ENCODE data around the gene GIGYF1.

GIGYF1 gene

DNA sequence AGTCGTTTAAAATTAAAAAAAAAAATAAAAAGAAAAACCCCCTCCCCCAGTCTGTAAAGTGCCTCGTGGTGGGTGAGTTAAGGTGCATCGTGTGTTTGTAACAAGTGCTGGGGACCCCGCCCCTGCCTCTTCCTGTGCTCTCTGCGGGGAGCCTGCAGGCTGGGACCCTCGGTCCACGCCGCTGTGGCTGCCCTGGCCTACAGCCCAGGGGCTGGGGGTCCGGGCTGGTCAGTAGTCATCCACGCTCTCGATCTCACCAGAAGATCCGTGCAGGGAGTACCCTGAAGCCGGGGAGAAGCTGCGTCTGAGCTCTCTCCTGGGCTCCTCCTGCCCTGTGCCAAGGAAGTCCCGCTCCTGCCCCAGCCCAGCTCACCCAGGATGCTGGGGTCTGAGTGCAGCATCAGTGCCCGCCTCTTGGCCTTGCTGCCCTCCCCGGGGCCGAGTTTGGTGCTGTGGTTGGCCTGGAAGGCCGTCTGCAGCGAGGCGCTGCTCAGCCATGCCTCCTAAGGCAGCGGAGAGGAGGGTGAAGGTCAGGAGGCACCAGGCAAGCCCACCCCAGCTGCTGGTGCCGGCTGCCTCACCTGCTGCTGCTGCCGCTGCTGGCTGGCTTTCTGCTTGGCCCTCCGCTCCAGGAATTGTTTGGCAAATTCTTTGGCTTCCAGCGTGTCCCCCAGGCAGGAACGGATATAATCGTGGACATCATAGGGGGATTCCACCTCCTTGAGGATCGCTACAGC, 12.4 kb downstream of the GIGYF1 start:
- no peak for DNase-seq
- Histone ChIP-seq H3K4me2 (ENCODE audit: low read length) (no peak overlapping the region), H4K8ac (ENCODE audit: low read depth, low read length) (no peak overlapping the region), H3K4me3 (ENCODE audit: low read length) (no peak overlapping the region), H3K36me3 (ENCODE audit: control insufficient read depth, insufficient read depth, low read length) (peaks cover 20% of the 10 kb centered on the region), H3K27ac (ENCODE audit: low read depth, low read length) (no peak overlapping the region), H2BK5ac (ENCODE audit: low read length) (no peak overlapping the region), H3K79me2 (ENCODE audit: control insufficient read depth, insufficient read depth, low read length) (no peaks in the 10 kb centered on the region), H3K4me1 (ENCODE audit: control insufficient read depth, low read depth, low read length) (no peaks in the 10 kb centered on the region), H3K4ac (ENCODE audit: low read depth, low read length) (no peak overlapping the region), H3K9ac (ENCODE audit: low read length) (no peak overlapping the region), H3K79me1 (ENCODE audit: low read length) (peaks cover 2% of the 10 kb centered on the region), H3K23ac (ENCODE audit: low read length) (no peak overlapping the region), H3K56ac (ENCODE audit: low read length) (no peak overlapping the region), H2BK15ac (replicated peaks; ENCODE audit: low read depth) (no peak overlapping the region), H3K18ac (ENCODE audit: low read length) (no peak overlapping the region), H2BK120ac (ENCODE audit: low read depth, low read length) (no peak overlapping the region), H4K5ac (ENCODE audit: low read length) (no peak overlapping the region), H2AK5ac (ENCODE audit: low read length) (no peak overlapping the region), H3K27me3 (ENCODE audit: insufficient read depth, low read length, poor library complexity) (no peaks in the 10 kb centered on the region)
- WGBS (ENCODE audit: extremely low coverage, insufficient coverage, low lambda C conversion rate) = no CpG with 5 or more reads among the region's 29 CpGs

DNA sequence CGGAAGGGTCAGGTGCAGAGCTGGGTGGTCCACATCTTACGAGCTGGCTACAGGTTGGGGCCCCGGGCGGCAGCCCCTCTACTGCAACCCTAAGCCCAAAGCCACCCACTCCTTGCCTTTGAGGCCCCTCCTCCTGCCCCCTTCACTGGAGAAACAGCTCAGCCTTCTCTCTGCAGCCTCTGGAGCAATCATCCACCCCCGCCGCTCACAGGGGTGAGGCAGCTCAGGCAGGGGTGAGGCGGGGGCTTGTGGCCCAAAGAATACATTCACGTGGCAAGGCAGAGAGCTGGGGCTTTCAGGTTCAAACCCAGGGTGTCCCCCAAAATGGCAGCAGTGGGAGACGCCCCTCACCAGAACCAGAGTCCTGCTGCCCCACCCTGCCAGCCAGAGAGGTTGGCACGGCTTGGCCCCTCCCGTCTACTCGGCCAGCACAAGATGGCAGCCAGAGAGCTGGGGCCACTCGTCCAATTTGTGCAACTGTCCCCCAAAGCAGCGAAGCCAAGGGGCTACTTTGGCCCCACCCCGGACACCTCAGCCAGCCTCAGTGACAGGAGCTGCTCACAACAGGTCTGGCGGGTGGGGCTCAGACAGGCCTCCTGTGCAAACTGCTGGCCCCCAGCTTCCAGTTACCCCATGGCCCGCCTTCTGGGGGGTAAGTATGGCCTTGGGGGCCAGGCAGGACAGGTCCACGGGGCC, 13.3 kb downstream of the GIGYF1 start:
- no peak overlapping the region for H3K18ac ChIP-seq (ENCODE audit: low read length)
- no peak overlapping the region for H3K56ac ChIP-seq (ENCODE audit: low read length)
- WGBS (ENCODE audit: extremely low coverage, insufficient coverage, low lambda C conversion rate) = no CpG with 5 or more reads among the region's 18 CpGs
- no peaks in the 10 kb centered on the region for H3K27me3 ChIP-seq (ENCODE audit: insufficient read depth, low read length, poor library complexity)
- H3K79me1 ChIP-seq (ENCODE audit: low read length) = peaks cover 3% of the 10 kb centered on the region
- H3K79me2 ChIP-seq (ENCODE audit: control insufficient read depth, insufficient read depth, low read length) = no peaks in the 10 kb centered on the region
- no peak overlapping the region for H2AK5ac ChIP-seq (ENCODE audit: low read length)
- H3K4me3 ChIP-seq (ENCODE audit: low read length) = no peak overlapping the region
- H3K4ac ChIP-seq (ENCODE audit: low read depth, low read length) = no peak overlapping the region
- no peak overlapping the region for H3K9ac ChIP-seq (ENCODE audit: low read length)
- no peak overlapping the region for H4K5ac ChIP-seq (ENCODE audit: low read length)
- no peak overlapping the region for H2BK5ac ChIP-seq (ENCODE audit: low read length)
- peaks cover 19% of the 10 kb centered on the region for H3K36me3 ChIP-seq (ENCODE audit: control insufficient read depth, insufficient read depth, low read length)
- no peak overlapping the region for H2BK120ac ChIP-seq (ENCODE audit: low read depth, low read length)
- H4K8ac ChIP-seq (ENCODE audit: low read depth, low read length) = no peak overlapping the region
- H3K27ac ChIP-seq (ENCODE audit: low read depth, low read length) = no peak overlapping the region
- H3K23ac ChIP-seq (ENCODE audit: low read length) = no peak overlapping the region
- no peak overlapping the region for H2BK15ac ChIP-seq (replicated peaks; ENCODE audit: low read depth)
- no peaks in the 10 kb centered on the region for H3K4me1 ChIP-seq (ENCODE audit: control insufficient read depth, low read depth, low read length)
- no peak for DNase-seq
- H3K4me2 ChIP-seq (ENCODE audit: low read length) = no peak overlapping the region

DNA sequence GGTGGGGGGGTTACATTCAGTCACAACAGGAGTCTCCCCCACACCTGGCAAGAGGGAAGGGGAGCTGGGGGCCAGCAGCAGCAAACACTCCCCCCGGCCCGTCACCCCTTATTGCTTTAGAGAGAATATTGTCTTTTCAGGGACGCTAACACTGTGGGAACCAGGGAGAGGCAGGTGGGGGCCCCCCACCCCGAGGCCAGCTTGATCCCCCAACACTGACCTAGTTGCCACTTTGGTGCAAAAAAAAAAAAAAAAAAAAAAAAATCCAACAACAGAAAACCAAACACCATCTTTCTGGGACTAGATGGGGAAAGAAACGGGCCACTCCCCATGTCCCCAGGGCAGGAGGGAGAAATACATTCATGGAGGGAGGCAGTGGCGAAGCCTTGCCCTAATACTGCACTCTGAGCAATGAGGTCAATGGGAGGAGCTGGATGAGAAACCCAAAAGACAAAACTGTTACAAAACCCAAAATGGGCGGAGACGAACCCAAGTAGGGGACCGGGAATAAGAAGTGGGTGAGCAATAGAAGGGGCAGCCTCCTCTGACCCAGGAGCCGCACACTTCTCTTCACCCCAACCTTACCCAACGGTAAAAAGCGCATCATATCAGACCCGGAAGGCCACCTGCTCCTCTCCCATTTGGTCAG, 14.0 kb downstream of the GIGYF1 start:
- peaks cover 15% of the 10 kb centered on the region for H3K36me3 ChIP-seq (ENCODE audit: control insufficient read depth, insufficient read depth, low read length)
- no peak overlapping the region for H2BK120ac ChIP-seq (ENCODE audit: low read depth, low read length)
- no peak overlapping the region for H3K4me2 ChIP-seq (ENCODE audit: low read length)
- H3K4ac ChIP-seq (ENCODE audit: low read depth, low read length) = no peak overlapping the region
- H3K4me3 ChIP-seq (ENCODE audit: low read length) = no peak overlapping the region
- no CpG with 5 or more reads among the region's 13 CpGs for WGBS (ENCODE audit: extremely low coverage, insufficient coverage, low lambda C conversion rate)
- no peak overlapping the region for H3K56ac ChIP-seq (ENCODE audit: low read length)
- peaks cover 3% of the 10 kb centered on the region for H3K79me1 ChIP-seq (ENCODE audit: low read length)
- H3K79me2 ChIP-seq (ENCODE audit: control insufficient read depth, insufficient read depth, low read length) = no peaks in the 10 kb centered on the region
- H3K27me3 ChIP-seq (ENCODE audit: insufficient read depth, low read length, poor library complexity) = no peaks in the 10 kb centered on the region
- H4K5ac ChIP-seq (ENCODE audit: low read length) = no peak overlapping the region
- no peak overlapping the region for H3K23ac ChIP-seq (ENCODE audit: low read length)
- no peaks in the 10 kb centered on the region for H3K4me1 ChIP-seq (ENCODE audit: control insufficient read depth, low read depth, low read length)
- H2AK5ac ChIP-seq (ENCODE audit: low read length) = no peak overlapping the region
- no peak overlapping the region for H3K9ac ChIP-seq (ENCODE audit: low read length)
- no peak overlapping the region for H3K27ac ChIP-seq (ENCODE audit: low read depth, low read length)
- no peak overlapping the region for H2BK15ac ChIP-seq (replicated peaks; ENCODE audit: low read depth)
- no peak overlapping the region for H3K18ac ChIP-seq (ENCODE audit: low read length)
- H2BK5ac ChIP-seq (ENCODE audit: low read length) = no peak overlapping the region
- no peak for DNase-seq
- H4K8ac ChIP-seq (ENCODE audit: low read depth, low read length) = no peak overlapping the region

DNA sequence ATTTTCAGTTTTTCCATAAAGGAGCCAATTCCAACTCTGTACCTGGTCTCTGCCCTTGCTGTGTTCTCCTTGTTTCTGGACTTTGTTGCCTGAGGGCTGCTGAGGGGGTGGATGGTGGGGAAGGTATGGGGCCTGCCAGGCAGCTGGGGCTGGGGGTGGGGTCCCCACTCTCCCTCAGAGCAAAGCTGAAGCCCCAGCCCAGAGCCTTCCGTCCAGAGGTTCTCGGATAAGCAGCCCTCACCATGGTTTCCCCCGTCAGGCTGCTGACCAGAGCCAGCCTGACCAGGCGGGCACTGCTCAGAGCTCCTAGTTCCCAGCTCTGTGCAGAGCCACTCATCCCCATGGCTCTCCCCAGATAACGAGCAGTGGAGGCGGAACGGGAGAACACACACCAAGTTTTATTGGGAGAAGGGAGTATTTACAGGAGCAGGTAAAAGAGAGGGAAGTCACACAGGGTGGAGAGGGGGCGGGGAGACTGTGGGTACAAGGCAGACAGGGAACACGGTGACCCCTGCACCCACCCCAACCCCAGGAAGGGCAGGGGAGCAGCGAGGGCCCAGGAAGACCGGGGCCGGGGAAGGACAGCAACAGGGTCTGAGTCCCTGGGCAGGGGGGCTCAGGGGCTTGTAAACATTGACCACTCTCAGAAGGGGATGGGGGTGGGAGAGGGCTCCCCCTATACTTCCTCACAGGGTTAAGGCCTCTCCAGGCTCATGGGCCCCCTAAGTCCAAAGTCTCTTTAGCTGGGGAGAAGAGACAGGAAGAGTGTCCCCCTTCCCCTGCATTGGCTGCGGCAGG, 14.7 kb downstream of the GIGYF1 start:
- Histone ChIP-seq H4K5ac (ENCODE audit: low read length) (no peak overlapping the region), H3K36me3 (ENCODE audit: control insufficient read depth, insufficient read depth, low read length) (peaks cover 13% of the 10 kb centered on the region), H3K4ac (ENCODE audit: low read depth, low read length) (no peak overlapping the region), H3K4me1 (ENCODE audit: control insufficient read depth, low read depth, low read length) (no peaks in the 10 kb centered on the region), H3K56ac (ENCODE audit: low read length) (no peak overlapping the region), H3K9ac (ENCODE audit: low read length) (no peak overlapping the region), H2BK120ac (ENCODE audit: low read depth, low read length) (no peak overlapping the region), H3K79me1 (ENCODE audit: low read length) (peaks cover 5% of the 10 kb centered on the region), H3K23ac (ENCODE audit: low read length) (no peak overlapping the region), H3K27ac (ENCODE audit: low read depth, low read length) (no peak overlapping the region), H4K8ac (ENCODE audit: low read depth, low read length) (no peak overlapping the region), H3K4me3 (ENCODE audit: low read length) (no peak overlapping the region), H3K4me2 (ENCODE audit: low read length) (no peak overlapping the region), H3K18ac (ENCODE audit: low read length) (no peak overlapping the region), H3K79me2 (ENCODE audit: control insufficient read depth, insufficient read depth, low read length) (peaks cover 4% of the 10 kb centered on the region), H2BK15ac (replicated peaks; ENCODE audit: low read depth) (no peak overlapping the region), H2AK5ac (ENCODE audit: low read length) (no peak overlapping the region), H3K27me3 (ENCODE audit: insufficient read depth, low read length, poor library complexity) (no peaks in the 10 kb centered on the region), H2BK5ac (ENCODE audit: low read length) (no peak overlapping the region)
- no peak for DNase-seq
- no CpG with 5 or more reads among the region's 13 CpGs for WGBS (ENCODE audit: extremely low coverage, insufficient coverage, low lambda C conversion rate)

DNA sequence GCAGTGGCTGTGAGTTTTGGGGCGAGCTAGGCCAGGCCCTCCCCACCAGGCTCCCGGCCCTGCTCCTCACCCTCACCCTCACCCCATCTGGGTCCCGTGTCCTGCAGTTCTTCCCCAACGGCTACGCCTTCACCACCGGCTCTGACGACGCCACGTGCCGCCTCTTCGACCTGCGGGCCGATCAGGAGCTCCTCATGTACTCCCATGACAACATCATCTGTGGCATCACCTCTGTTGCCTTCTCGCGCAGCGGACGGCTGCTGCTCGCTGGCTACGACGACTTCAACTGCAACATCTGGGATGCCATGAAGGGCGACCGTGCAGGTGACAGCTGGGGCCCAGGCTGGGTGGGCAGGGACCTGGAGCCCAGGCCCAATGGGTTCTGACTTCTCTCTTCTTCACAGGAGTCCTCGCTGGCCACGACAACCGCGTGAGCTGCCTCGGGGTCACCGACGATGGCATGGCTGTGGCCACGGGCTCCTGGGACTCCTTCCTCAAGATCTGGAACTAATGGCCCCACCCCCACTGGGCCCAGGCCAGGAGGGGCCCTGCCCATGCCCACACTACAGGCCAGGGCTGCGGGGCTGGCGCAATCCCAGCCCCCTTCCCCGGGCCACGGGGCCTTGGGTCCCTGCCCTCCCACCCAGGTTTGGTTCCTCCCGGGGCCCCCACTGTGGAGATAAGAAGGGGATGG, 15.6 kb downstream of the GIGYF1 start:
- Histone ChIP-seq H3K79me2 (ENCODE audit: control insufficient read depth, insufficient read depth, low read length) (peaks cover 4% of the 10 kb centered on the region), H3K79me1 (ENCODE audit: low read length) (peaks cover 5% of the 10 kb centered on the region), H4K5ac (ENCODE audit: low read length) (no peak overlapping the region), H3K18ac (ENCODE audit: low read length) (no peak overlapping the region), H3K27ac (ENCODE audit: low read depth, low read length) (no peak overlapping the region), H4K8ac (ENCODE audit: low read depth, low read length) (no peak overlapping the region), H3K27me3 (ENCODE audit: insufficient read depth, low read length, poor library complexity) (no peaks in the 10 kb centered on the region), H3K9ac (ENCODE audit: low read length) (no peak overlapping the region), H3K36me3 (ENCODE audit: control insufficient read depth, insufficient read depth, low read length) (peaks cover 13% of the 10 kb centered on the region), H3K4ac (ENCODE audit: low read depth, low read length) (no peak overlapping the region), H2AK5ac (ENCODE audit: low read length) (no peak overlapping the region), H3K4me1 (ENCODE audit: control insufficient read depth, low read depth, low read length) (no peaks in the 10 kb centered on the region), H2BK5ac (ENCODE audit: low read length) (no peak overlapping the region), H3K56ac (ENCODE audit: low read length) (no peak overlapping the region), H3K23ac (ENCODE audit: low read length) (no peak overlapping the region), H2BK15ac (replicated peaks; ENCODE audit: low read depth) (no peak overlapping the region), H2BK120ac (ENCODE audit: low read depth, low read length) (no peak overlapping the region), H3K4me2 (ENCODE audit: low read length) (no peak overlapping the region), H3K4me3 (ENCODE audit: low read length) (no peak overlapping the region)
- DNase-seq = no peak
- WGBS (ENCODE audit: extremely low coverage, insufficient coverage, low lambda C conversion rate) = no CpG with 5 or more reads among the region's 35 CpGs

Measured in mesendoderm (in vitro differentiated cells).